Thoracic aorta (tissue), 2 donors: ENCODE measurements around the gene SLC26A5. TPM values are rescaled to one million over a fixed set of nuclear protein-coding genes. Genes with fewer than 3 reads are reported as not detected.

Experiments
- ATAC-seq: fragments of 150-250 bp; one replicate; pipeline ENCODE4 v1.8.0; 2017; ENCODE audit warnings: low read depth; ENCODE audit not compliant: insufficient number of reproducible peaks, low FRiP score
- DNase-seq: peaks from one replicate; pipeline ENCODE4 v3.0.0-alpha.2; 2020; ENCODE audit warnings: low spot score
- H3K27ac ChIP-seq, 2 donors: fragments of 200-600 bp; sonication (generic); 1 replicate in 1 of 2; 2 replicates in 1 of 2; pipeline ENCODE4 v1.5.1; 2016; ENCODE audit warnings: mild to moderate bottlenecking in 2 of 2, moderate library complexity in 2 of 2
- H3K27me3 ChIP-seq: fragments of 200-600 bp; sonication (generic); replicated peaks from 2 replicates; pipeline ENCODE4 v1.6.0; 2016; ENCODE audit warnings: mild to moderate bottlenecking; ENCODE audit not compliant: insufficient read depth
- H3K36me3 ChIP-seq: fragments of 200-600 bp; sonication (generic); one replicate; pipeline ENCODE4 v1.5.1; 2016
- H3K4me1 ChIP-seq, 2 donors: fragments of 200-600 bp; sonication (generic); 1 replicate in 1 of 2; 2 replicates in 1 of 2; pipeline versions ENCODE4 v1.5.1 to v1.6.0; 2016; ENCODE audit warnings: low read depth in 2 of 2, mild to moderate bottlenecking in 1 of 2; ENCODE audit not compliant: control insufficient read depth in 1 of 2
- H3K4me3 ChIP-seq: fragments of 200-600 bp; sonication (generic); 2 replicates; pipeline ENCODE4 v1.5.1; 2016; ENCODE audit warnings: mild to moderate bottlenecking
- H3K9me3 ChIP-seq: fragments of 200-600 bp; sonication (generic); 2 replicates; pipeline ENCODE4 v1.5.1; 2016
- CTCF ChIP-seq: fragments of 200-600 bp; sonication (generic); IDR thresholded peaks from one replicate; pipeline ENCODE4 v1.5.1; 2019; ENCODE audit warnings: antibody characterized with exemption
- total RNA-seq, 2 donors: library from RNA; depleted of rRNA; stranded (reverse); fragments of >200 nt; gene quantifications; one replicate each; pipeline versions ENCODE4 v1.1.0 to v1.2.3, GENCODE V29; 2016

SLC26A5 gene
- total RNA-seq, 2 donors from 2014 or later, result not detected

GRCh38 chr7:103469095-103469948, 23.3 kb upstream of the SLC26A5 start:
- no peak for DNase-seq
- H3K9me3 ChIP-seq, result no peaks in the 10 kb centered on the region
- no peaks in the 10 kb centered on the region for H3K27me3 ChIP-seq
- no peak overlapping the region for H3K27ac ChIP-seq
- no peaks in the 10 kb centered on the region for H3K36me3 ChIP-seq
- ATAC-seq, result no peak
- TF ChIP-seq CTCF, result no peak
- no peaks in the 10 kb centered on the region for H3K4me1 ChIP-seq
- no peak overlapping the region for H3K4me3 ChIP-seq

- Histone ChIP-seq H3K9me3 (no peaks in the 10 kb centered on the region), H3K4me3 (no peak overlapping the region), H3K27me3 (no peaks in the 10 kb centered on the region), H3K27ac (no peak overlapping the region), H3K4me1 (no peaks in the 10 kb centered on the region), H3K36me3 (no peaks in the 10 kb centered on the region)
- ATAC-seq, result no peak
- no peak for DNase-seq
- no peak for TF ChIP-seq CTCF
Observed at GRCh38 chr7:103466814-103467213, 20.8 kb upstream of the SLC26A5 start.

- ATAC-seq (no peak), DNase-seq (no peak)
- no peak for TF ChIP-seq CTCF
Observed at GRCh38 chr7:103462358-103462757, 16.4 kb upstream of the SLC26A5 start.

GRCh38 chr7:103447073-103447960, 1.3 kb upstream of the SLC26A5 start:
- ATAC-seq, result no peak
- no peaks in the 10 kb centered on the region for H3K9me3 ChIP-seq
- no peak for TF ChIP-seq CTCF
- H3K27ac ChIP-seq, result no peak overlapping the region
- DNase-seq, result no peak
- no peaks in the 10 kb centered on the region for H3K36me3 ChIP-seq
- H3K27me3 ChIP-seq, result no peaks in the 10 kb centered on the region
- H3K4me3 ChIP-seq, result no peak overlapping the region
- H3K4me1 ChIP-seq, result peaks cover 8 to 10% of the 10 kb centered on the region in 2 donors

More at GRCh38 chr7:103462358-103462757, 16.4 kb upstream of the SLC26A5 start:
- Histone ChIP-seq H3K4me1 (no peaks in the 10 kb centered on the region), H3K27me3 (no peaks in the 10 kb centered on the region), H3K4me3 (no peak overlapping the region), H3K27ac (no peak overlapping the region), H3K9me3 (no peaks in the 10 kb centered on the region), H3K36me3 (no peaks in the 10 kb centered on the region)
